ENCODE data around the gene KRT84. TPM values are rescaled to one million over a fixed set of nuclear protein-coding genes. Genes with fewer than 3 reads are reported as not detected.

Gene KRT84
- total RNA-seq, 2 experiments from 2014 or later, result not detected

DNA sequence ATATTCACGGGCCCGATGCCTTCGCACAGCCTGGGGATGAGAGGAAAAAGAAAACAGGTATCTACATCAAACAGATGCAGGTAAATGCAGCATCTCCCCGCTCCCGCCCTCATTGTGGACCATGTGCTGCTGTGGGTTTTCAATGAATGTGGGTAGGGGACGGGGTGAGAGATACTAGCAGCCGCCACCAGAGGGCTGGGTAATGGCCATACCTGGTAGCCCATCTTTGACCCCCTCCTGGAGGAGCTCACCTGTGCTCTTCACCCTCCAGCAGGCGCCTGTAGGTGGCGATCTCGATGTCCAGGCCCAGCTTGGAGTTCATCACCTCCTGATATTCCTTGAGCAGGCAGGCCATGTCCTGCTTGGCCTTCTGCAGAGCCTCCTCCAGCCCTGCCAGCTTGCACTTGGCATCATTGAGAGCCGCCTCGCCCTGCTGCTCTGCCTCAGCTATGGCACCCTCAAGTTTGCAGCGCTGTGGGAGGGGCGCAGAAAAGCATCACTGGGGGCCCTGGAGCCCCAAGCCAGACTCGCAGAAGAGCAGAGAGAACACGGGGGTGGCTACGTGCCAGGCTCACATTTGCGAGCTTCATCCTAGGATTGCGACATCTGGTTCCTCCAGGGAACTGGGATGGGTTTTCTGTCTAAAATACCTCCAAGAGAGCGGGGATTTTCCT lies 10.4 kb upstream of the KRT84 start:
- Histone ChIP-seq H3K9me2 (ENCODE audit: insufficient read depth, low read length) (no peaks in the 10 kb centered on the region), H2AFZ (ENCODE audit: low read length) (no peak overlapping the region), H3K36me3 (ENCODE audit: insufficient read depth, low read length) (no peaks in the 10 kb centered on the region), H4K20me1 (ENCODE audit: insufficient read depth, low read length) (no peaks in the 10 kb centered on the region), H3K4me3 (ENCODE audit: low read depth, low read length, poor library complexity, severe bottlenecking) (no peak overlapping the region), H3K4me1 (ENCODE audit: insufficient read depth, low read length, poor library complexity, severe bottlenecking) (no peaks in the 10 kb centered on the region), H3K4me2 (ENCODE audit: low read length) (no peak overlapping the region), H3K9me3 (ENCODE audit: low read length) (no peaks in the 10 kb centered on the region), H3K79me2 (ENCODE audit: insufficient read depth, low read depth, low read length) (no peaks in the 10 kb centered on the region), H3K27ac (ENCODE audit: low read depth, low read length, poor library complexity, severe bottlenecking) (no peak overlapping the region)
- no TSS peak for BruUV-seq (replicated peaks)
- CTCF ChIA-PET (ENCODE audit: unreplicated experiment), result no interaction called here
- peak; percentile 33 for DNase-seq (ENCODE audit: low spot score)
- POLR2A ChIA-PET, result interaction anchor here (1.0 kb wide), 1 partner anchor 441 kb away, joined by 3 read pairs; no protein-coding TSS in a partner anchor
- TF ChIP-seq EZH2phosphoT487 (IDR thresholded peaks at IDR 0.05; ENCODE audit: borderline replicate concordance, low read depth, low read length), result no peak
- TF ChIP-seq, protein P1, sequence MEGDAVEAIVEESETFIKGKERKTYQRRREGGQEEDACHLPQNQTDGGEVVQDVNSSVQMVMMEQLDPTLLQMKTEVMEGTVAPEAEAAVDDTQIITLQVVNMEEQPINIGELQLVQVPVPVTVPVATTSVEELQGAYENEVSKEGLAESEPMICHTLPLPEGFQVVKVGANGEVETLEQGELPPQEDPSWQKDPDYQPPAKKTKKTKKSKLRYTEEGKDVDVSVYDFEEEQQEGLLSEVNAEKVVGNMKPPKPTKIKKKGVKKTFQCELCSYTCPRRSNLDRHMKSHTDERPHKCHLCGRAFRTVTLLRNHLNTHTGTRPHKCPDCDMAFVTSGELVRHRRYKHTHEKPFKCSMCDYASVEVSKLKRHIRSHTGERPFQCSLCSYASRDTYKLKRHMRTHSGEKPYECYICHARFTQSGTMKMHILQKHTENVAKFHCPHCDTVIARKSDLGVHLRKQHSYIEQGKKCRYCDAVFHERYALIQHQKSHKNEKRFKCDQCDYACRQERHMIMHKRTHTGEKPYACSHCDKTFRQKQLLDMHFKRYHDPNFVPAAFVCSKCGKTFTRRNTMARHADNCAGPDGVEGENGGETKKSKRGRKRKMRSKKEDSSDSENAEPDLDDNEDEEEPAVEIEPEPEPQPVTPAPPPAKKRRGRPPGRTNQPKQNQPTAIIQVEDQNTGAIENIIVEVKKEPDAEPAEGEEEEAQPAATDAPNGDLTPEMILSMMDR (conservative IDR thresholded peaks at IDR 0.05; ENCODE audit: low read length), result peak; percentile 74
- intact Hi-C loops (cut with micrococcal nuclease; ENCODE audit: unreplicated experiment), result no loop called here

DNA sequence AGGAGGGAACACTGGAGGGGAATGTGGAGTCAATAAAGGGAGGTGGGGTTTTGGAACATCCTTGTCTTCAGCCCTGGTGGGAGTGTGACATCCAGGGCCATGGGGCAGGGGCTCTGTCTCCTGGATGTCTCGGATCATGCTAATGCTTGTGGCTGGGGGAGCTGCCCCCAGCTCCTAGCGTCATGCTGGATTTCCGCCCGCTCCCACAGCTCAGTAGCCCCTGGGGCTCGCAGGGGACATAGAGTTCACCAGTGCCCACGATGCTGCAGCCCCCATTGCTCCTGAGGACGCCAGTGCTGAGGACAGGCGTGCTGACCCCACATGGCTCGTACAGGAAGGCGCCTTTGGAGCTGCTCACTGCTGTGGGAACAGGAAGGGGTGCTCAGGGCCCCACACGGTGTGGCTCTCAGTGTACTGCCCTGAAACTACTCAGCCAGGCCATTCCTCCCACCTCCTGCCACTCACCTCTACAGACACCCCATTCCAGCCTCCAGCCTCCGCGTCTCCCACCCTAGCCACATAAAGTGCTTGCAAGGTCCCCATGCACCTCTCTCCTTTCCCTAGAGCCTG lies 9.5 kb upstream of the KRT84 start:
- TF ChIP-seq, protein P1 (conservative IDR thresholded peaks at IDR 0.05; ENCODE audit: low read length), result no peak
- no peak for TF ChIP-seq EZH2phosphoT487 (IDR thresholded peaks at IDR 0.05; ENCODE audit: borderline replicate concordance, low read depth, low read length)
- H3K4me3 ChIP-seq (ENCODE audit: low read depth, low read length, poor library complexity, severe bottlenecking), result no peak overlapping the region
- no peak overlapping the region for H3K27ac ChIP-seq (ENCODE audit: low read depth, low read length, poor library complexity, severe bottlenecking)
- CTCF ChIA-PET (ENCODE audit: unreplicated experiment), result no interaction called here
- H3K9me2 ChIP-seq (ENCODE audit: insufficient read depth, low read length), result no peaks in the 10 kb centered on the region
- no peaks in the 10 kb centered on the region for H4K20me1 ChIP-seq (ENCODE audit: insufficient read depth, low read length)
- BruUV-seq (replicated peaks), result no TSS peak
- POLR2A ChIA-PET, result interaction anchor here (1.0 kb wide), 1 partner anchor 440 kb away, joined by 3 read pairs; no protein-coding TSS in a partner anchor
- intact Hi-C loops (cut with micrococcal nuclease; ENCODE audit: unreplicated experiment), result no loop called here
- no peak for DNase-seq (ENCODE audit: low spot score)
- no peaks in the 10 kb centered on the region for H3K4me1 ChIP-seq (ENCODE audit: insufficient read depth, low read length, poor library complexity, severe bottlenecking)
- H3K36me3 ChIP-seq (ENCODE audit: insufficient read depth, low read length), result no peaks in the 10 kb centered on the region
- no peak overlapping the region for H2AFZ ChIP-seq (ENCODE audit: low read length)
- no peak overlapping the region for H3K4me2 ChIP-seq (ENCODE audit: low read length)
- H3K79me2 ChIP-seq (ENCODE audit: insufficient read depth, low read depth, low read length), result no peaks in the 10 kb centered on the region
- no peaks in the 10 kb centered on the region for H3K9me3 ChIP-seq (ENCODE audit: low read length)

DNA sequence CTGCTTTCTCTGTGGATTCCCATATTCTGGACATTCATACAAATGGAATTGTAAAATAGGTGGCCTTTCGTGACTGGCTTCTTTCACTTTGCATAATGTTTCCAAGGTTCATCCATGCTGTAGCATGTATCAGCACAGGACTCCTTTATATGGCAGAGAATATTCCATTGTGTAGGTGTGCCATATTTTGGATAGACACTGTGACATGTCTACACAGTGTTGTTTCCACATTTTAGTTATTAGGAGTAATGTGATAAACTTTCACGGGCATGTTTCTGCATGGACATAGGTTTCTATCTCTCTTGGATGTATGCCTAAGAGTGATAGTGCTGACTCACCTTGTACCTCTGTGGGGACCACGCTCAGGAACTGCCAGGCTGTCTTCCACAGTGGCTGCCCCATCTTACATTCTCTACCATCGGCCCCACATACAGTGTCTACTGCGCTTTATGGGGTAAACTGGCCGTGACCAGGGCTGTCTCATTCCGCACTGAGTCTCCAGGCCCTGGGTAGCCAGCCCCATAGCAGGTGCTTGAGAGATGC lies 7.1 kb upstream of the KRT84 start:
- Histone ChIP-seq H3K79me2 (ENCODE audit: insufficient read depth, low read depth, low read length) (no peaks in the 10 kb centered on the region), H3K4me1 (ENCODE audit: insufficient read depth, low read length, poor library complexity, severe bottlenecking) (no peaks in the 10 kb centered on the region), H3K4me3 (ENCODE audit: low read depth, low read length, poor library complexity, severe bottlenecking) (no peak overlapping the region), H3K9me3 (ENCODE audit: low read length) (no peaks in the 10 kb centered on the region), H2AFZ (ENCODE audit: low read length) (no peak overlapping the region), H3K27ac (ENCODE audit: low read depth, low read length, poor library complexity, severe bottlenecking) (no peak overlapping the region), H3K4me2 (ENCODE audit: low read length) (no peak overlapping the region), H4K20me1 (ENCODE audit: insufficient read depth, low read length) (no peaks in the 10 kb centered on the region), H3K9me2 (ENCODE audit: insufficient read depth, low read length) (no peaks in the 10 kb centered on the region), H3K36me3 (ENCODE audit: insufficient read depth, low read length) (no peaks in the 10 kb centered on the region)
- ChIA-PET POLR2A (no interaction called here), CTCF (ENCODE audit: unreplicated experiment) (no interaction called here)
- no TSS peak for BruUV-seq (replicated peaks)
- intact Hi-C loops (cut with micrococcal nuclease; ENCODE audit: unreplicated experiment), result no loop called here
- DNase-seq (ENCODE audit: low spot score), result no peak
- no peak for TF ChIP-seq EZH2phosphoT487 (IDR thresholded peaks at IDR 0.05; ENCODE audit: borderline replicate concordance, low read depth, low read length)
- TF ChIP-seq, protein P1 (conservative IDR thresholded peaks at IDR 0.05; ENCODE audit: low read length), result no peak
